HEK293 (cell line): ENCODE measurements around the gene FMN1.

Experiments used
- ATF2 ChIP-seq: fragments of 450-650 bp; formaldehyde crosslinking; IDR thresholded peaks from 2 replicates; pipeline ENCODE4 v1.5.1; 2016; ENCODE audit warnings: missing biosample characterization, missing genetic modification characterization, low read depth
- KLF16 ChIP-seq: fragments of 450-650 bp; formaldehyde crosslinking; IDR thresholded peaks from 2 replicates; pipeline ENCODE4 v1.5.1; 2017; ENCODE audit warnings: missing biosample characterization, missing genetic modification characterization
- PRDM6 ChIP-seq: fragments of 450-650 bp; formaldehyde crosslinking; IDR thresholded peaks from 2 replicates; pipeline ENCODE4 v1.5.1; 2017; ENCODE audit warnings: missing biosample characterization, missing genetic modification characterization
- SP7 ChIP-seq: fragments of 450-650 bp; formaldehyde crosslinking; IDR thresholded peaks from 2 replicates; pipeline ENCODE4 v1.5.1; 2016; ENCODE audit warnings: missing biosample characterization, missing genetic modification characterization
- TSHZ1 ChIP-seq: fragments of 450-650 bp; formaldehyde crosslinking; IDR thresholded peaks from 2 replicates; pipeline ENCODE4 v1.5.1; 2016; ENCODE audit warnings: missing biosample characterization, missing genetic modification characterization, borderline replicate concordance
- WT1 ChIP-seq: fragments of 450-650 bp; formaldehyde crosslinking; IDR thresholded peaks from 2 replicates; pipeline ENCODE4 v1.5.1; 2016; ENCODE audit warnings: missing biosample characterization, missing genetic modification characterization
- ZBTB17 ChIP-seq: fragments of 450-650 bp; formaldehyde crosslinking; IDR thresholded peaks from 2 replicates; pipeline ENCODE4 v1.5.1; 2016; ENCODE audit warnings: missing biosample characterization, missing genetic modification characterization
- ZNF112 ChIP-seq: fragments of 450-650 bp; formaldehyde crosslinking; IDR thresholded peaks from 2 replicates; pipeline ENCODE4 v1.5.0; 2017; ENCODE audit warnings: missing biosample characterization, missing genetic modification characterization
- ZNF292 ChIP-seq: fragments of 450-650 bp; formaldehyde crosslinking; IDR thresholded peaks from 2 replicates; pipeline ENCODE4 v1.5.1; 2016; ENCODE audit warnings: low read depth, missing biosample characterization, missing genetic modification characterization, borderline replicate concordance
- ZNF426 ChIP-seq: fragments of 450-650 bp; formaldehyde crosslinking; IDR thresholded peaks from 2 replicates; pipeline ENCODE4 v1.5.1; 2017; ENCODE audit warnings: missing biosample characterization, missing genetic modification characterization, mild to moderate bottlenecking, inconsistent platforms, moderate library complexity
- ZNF548 ChIP-seq: fragments of 450-650 bp; formaldehyde crosslinking; IDR thresholded peaks from 2 replicates; pipeline ENCODE4 v1.5.1; 2016; ENCODE audit warnings: missing biosample characterization, missing genetic modification characterization
- ZSCAN23 ChIP-seq: fragments of 450-650 bp; formaldehyde crosslinking; IDR thresholded peaks from 2 replicates; pipeline ENCODE4 v1.5.1; 2016; ENCODE audit warnings: missing biosample characterization, missing genetic modification characterization
- TF ChIP-seq, protein P1 (sequence below): fragments of 450-650 bp; formaldehyde crosslinking; IDR thresholded peaks from 2 replicates; pipeline ENCODE4 v1.5.1; 2017; ENCODE audit warnings: missing biosample characterization, missing genetic modification characterization
- TF ChIP-seq, protein P2 (sequence below): fragments of 450-650 bp; IDR thresholded peaks from 2 replicates; pipeline ENCODE4 v1.5.1; 2018; ENCODE audit warnings: missing biosample characterization, mild to moderate bottlenecking, missing genetic modification characterization

The FMN1 gene

DNA sequence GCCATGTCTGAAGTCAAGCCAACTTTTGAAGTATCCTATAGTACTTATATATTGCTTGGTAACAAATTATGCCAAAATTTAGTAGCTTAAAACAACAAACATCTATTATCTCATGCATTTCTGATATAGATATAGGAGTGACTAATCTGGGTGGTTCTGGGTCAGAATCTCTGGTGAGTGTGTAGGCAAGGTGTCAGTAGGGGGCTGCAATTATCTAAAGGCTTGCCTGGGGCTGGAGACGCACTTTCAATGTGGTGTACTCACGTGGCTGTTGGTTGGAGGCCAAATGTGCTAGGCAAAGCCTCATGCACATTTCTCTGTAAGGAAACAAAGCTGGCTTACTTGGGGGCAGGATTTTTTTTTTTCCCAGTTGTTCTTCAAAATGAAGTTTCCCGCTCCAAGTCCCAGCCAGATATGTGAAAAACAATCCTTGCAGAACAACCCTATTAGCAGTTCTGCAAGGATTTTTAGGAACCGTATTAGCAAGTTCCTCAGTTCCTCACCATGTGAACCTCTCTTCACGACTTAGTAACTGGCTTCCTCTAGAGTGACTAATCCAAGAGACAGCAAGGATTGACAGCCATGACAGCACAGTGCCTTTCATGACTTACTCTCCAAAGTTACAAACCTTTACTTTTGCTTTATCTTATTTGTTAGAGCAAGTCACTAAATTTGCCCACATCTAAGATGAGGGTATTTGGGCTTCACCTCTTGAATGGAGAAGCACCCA is 450.9 kb downstream of the FMN1 start (continued):
- TF ChIP-seq TSHZ1 (tag by site-specific recombination) (0 out of 2 replicates have a peak, but pooled peaks have one; percentile 21), WT1 (peak; percentile 29; the same call in 1 of the 2 replicates), ZNF548 (tag by site-specific recombination) (no peak), ZBTB17 (peak; percentile 20; the same call in 1 of the 2 replicates), PRDM6 (tag by site-specific recombination) (peak; percentile 60), ATF2 (tag by site-specific recombination) (no peak), ZNF292 (tag by site-specific recombination) (no peak), ZNF426 (tag by site-specific recombination) (no peak), SP7 (peak; percentile 62), KLF16 (tag by site-specific recombination) (no peak), ZNF112 (tag by site-specific recombination) (no peak), ZSCAN23 (tag by site-specific recombination) (peak; percentile 77; the same call in 1 of the 2 replicates)
- TF ChIP-seq, protein P1, sequence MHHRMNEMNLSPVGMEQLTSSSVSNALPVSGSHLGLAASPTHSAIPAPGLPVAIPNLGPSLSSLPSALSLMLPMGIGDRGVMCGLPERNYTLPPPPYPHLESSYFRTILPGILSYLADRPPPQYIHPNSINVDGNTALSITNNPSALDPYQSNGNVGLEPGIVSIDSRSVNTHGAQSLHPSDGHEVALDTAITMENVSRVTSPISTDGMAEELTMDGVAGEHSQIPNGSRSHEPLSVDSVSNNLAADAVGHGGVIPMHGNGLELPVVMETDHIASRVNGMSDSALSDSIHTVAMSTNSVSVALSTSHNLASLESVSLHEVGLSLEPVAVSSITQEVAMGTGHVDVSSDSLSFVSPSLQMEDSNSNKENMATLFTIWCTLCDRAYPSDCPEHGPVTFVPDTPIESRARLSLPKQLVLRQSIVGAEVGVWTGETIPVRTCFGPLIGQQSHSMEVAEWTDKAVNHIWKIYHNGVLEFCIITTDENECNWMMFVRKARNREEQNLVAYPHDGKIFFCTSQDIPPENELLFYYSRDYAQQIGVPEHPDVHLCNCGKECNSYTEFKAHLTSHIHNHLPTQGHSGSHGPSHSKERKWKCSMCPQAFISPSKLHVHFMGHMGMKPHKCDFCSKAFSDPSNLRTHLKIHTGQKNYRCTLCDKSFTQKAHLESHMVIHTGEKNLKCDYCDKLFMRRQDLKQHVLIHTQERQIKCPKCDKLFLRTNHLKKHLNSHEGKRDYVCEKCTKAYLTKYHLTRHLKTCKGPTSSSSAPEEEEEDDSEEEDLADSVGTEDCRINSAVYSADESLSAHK (tag by site-specific recombination): 0 out of 2 replicates have a peak, but pooled peaks have one; percentile 9
- TF ChIP-seq, protein P2, sequence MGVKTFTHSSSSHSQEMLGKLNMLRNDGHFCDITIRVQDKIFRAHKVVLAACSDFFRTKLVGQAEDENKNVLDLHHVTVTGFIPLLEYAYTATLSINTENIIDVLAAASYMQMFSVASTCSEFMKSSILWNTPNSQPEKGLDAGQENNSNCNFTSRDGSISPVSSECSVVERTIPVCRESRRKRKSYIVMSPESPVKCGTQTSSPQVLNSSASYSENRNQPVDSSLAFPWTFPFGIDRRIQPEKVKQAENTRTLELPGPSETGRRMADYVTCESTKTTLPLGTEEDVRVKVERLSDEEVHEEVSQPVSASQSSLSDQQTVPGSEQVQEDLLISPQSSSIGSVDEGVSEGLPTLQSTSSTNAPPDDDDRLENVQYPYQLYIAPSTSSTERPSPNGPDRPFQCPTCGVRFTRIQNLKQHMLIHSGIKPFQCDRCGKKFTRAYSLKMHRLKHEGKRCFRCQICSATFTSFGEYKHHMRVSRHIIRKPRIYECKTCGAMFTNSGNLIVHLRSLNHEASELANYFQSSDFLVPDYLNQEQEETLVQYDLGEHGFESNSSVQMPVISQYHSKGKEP (tag by site-specific recombination): peak; percentile 67
